Measurements from ENCODE around the gene LPGAT1. TPM values are rescaled to one million over a fixed set of nuclear protein-coding genes. Genes with fewer than 3 reads are reported as not detected.

Gene LPGAT1
- total and polyA plus RNA-seq, 3 donors from 2014 or later, result 43.0 to 70.5 (median 44.1) TPM

DNA sequence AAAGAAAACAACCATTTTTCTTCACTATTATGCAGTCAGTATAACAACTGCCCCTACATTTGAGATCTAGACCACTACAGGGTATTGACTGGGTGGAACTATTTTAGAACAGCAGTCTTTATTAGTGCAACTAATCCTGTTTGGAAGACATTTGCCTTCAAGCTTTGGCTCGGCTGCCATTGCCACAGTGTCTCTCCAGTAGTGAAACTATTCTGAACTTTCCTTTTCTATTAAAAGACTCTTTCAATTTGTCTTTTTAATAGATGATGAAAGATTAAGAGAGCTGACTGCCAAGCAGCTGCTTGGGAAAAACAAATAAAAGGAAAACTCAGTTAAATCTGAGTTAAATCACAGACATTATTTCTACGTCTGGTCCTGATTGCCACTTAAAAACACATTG is 49.3 kb downstream of the LPGAT1 start:
- H3K27me3 ChIP-seq, result no peaks in the 10 kb centered on the region
- H3K27ac ChIP-seq, result no peak overlapping the region
- DNase-seq, result no peak
- WGBS, 2 donors, result 51 to 60% methylated on average over 2 of the region's 2 CpGs
- intact Hi-C loops (cut with DNase I; ENCODE audit: low total_unique reads), result no loop called here
- no peak for TF ChIP-seq POLR2A (IDR thresholded peaks at IDR 0.05)
- TF ChIP-seq, protein P1, sequence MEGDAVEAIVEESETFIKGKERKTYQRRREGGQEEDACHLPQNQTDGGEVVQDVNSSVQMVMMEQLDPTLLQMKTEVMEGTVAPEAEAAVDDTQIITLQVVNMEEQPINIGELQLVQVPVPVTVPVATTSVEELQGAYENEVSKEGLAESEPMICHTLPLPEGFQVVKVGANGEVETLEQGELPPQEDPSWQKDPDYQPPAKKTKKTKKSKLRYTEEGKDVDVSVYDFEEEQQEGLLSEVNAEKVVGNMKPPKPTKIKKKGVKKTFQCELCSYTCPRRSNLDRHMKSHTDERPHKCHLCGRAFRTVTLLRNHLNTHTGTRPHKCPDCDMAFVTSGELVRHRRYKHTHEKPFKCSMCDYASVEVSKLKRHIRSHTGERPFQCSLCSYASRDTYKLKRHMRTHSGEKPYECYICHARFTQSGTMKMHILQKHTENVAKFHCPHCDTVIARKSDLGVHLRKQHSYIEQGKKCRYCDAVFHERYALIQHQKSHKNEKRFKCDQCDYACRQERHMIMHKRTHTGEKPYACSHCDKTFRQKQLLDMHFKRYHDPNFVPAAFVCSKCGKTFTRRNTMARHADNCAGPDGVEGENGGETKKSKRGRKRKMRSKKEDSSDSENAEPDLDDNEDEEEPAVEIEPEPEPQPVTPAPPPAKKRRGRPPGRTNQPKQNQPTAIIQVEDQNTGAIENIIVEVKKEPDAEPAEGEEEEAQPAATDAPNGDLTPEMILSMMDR (IDR thresholded peaks at IDR 0.05), result no peak
- H3K9me3 ChIP-seq, result no peaks in the 10 kb centered on the region
- H3K4me1 ChIP-seq, result no peaks in the 10 kb centered on the region
- no peaks in the 10 kb centered on the region for H3K36me3 ChIP-seq (ENCODE audit: low read depth, missing control alignments)
- no peak overlapping the region for H3K4me3 ChIP-seq

DNA sequence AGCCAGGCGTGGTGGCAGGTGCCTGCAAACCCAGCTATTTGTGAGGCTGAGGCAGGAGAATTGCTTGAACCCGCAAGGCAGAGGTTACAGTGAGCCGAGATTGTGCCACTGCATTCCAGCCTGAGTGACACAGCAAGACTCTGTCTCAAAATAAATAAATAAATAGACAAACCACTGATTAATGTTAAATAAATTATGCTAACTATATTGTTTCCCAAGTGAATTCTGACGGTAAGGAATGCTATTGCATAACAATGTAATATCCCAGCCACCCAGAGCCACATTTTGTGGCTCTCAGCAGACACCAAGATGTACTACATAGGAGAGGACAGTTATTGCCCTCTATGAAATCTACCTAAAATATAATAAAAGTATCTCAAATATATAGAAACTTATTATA is 55.4 kb downstream of the LPGAT1 start:
- WGBS, 2 donors, result 87 to 91% methylated on average over 4 of the region's 4 CpGs
- intact Hi-C loops (cut with DNase I; ENCODE audit: low total_unique reads), result no loop called here
- TF ChIP-seq, protein P1 (IDR thresholded peaks at IDR 0.05), result no peak
- no peak for TF ChIP-seq POLR2A (IDR thresholded peaks at IDR 0.05)
- DNase-seq, result no peak
- Histone ChIP-seq H3K4me3 (no peak overlapping the region), H3K4me1 (no peaks in the 10 kb centered on the region), H3K27ac (no peak overlapping the region), H3K9me3 (no peaks in the 10 kb centered on the region), H3K27me3 (no peaks in the 10 kb centered on the region), H3K36me3 (ENCODE audit: low read depth, missing control alignments) (no peaks in the 10 kb centered on the region)

DNA sequence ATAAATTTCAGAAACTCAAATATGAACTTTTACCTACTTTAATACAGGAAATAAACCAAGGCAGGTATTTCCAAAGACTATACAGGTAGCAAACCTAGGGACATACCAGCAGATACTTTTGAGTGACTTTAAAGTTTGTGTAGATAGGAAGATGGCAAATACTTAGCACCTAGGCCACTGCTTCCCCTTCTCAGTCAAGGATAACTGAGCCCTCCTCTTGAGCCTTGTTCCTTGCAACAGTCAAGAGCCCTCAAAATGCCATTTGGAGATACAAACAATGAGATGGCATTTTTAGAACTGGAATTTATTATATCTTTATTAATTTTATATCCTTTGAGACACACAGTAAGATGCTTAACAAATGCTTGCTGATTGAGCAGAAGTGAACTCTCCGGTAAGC is 65.9 kb downstream of the LPGAT1 start:
- H3K9me3 ChIP-seq, result no peaks in the 10 kb centered on the region
- H3K36me3 ChIP-seq (ENCODE audit: low read depth, missing control alignments), result no peaks in the 10 kb centered on the region
- no peak for DNase-seq
- intact Hi-C loops (cut with DNase I; ENCODE audit: low total_unique reads), result no loop called here
- no peaks in the 10 kb centered on the region for H3K27me3 ChIP-seq
- TF ChIP-seq, protein P1 (IDR thresholded peaks at IDR 0.05), result no peak
- TF ChIP-seq POLR2A (IDR thresholded peaks at IDR 0.05), result no peak
- no peak overlapping the region for H3K27ac ChIP-seq
- 84 to 95% methylated on average over 1 of the region's 1 CpG for WGBS, 2 donors
- H3K4me3 ChIP-seq, result no peak overlapping the region
- H3K4me1 ChIP-seq, result no peaks in the 10 kb centered on the region

DNA sequence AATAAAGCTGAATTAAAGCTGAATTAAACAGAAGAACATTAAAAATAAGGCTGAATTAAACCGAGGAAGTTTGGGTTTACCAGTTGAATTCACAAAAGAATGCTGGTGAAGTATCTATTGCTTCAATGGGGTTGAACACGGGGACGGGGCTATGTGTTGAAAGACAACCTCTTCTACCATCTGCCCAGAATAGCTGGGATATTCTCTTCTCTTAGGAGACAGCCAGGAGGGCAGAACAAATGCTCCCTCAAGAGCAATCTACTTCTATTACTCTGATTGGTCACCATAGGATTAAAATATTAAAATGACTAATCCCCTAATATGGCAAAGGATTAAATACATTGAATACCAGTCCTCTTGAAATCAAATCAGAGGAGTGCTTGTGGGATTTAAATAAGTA is 68.4 kb downstream of the LPGAT1 start:
- no peak for TF ChIP-seq POLR2A (IDR thresholded peaks at IDR 0.05)
- DNase-seq, result no peak
- H3K4me3 ChIP-seq, result no peak overlapping the region
- WGBS, 2 donors, result 89 to 94% methylated on average over 3 of the region's 3 CpGs
- no peak overlapping the region for H3K27ac ChIP-seq
- intact Hi-C loops (cut with DNase I; ENCODE audit: low total_unique reads), result no loop called here
- H3K9me3 ChIP-seq, result no peaks in the 10 kb centered on the region
- H3K36me3 ChIP-seq (ENCODE audit: low read depth, missing control alignments), result no peaks in the 10 kb centered on the region
- no peaks in the 10 kb centered on the region for H3K27me3 ChIP-seq
- H3K4me1 ChIP-seq, result no peaks in the 10 kb centered on the region

DNA sequence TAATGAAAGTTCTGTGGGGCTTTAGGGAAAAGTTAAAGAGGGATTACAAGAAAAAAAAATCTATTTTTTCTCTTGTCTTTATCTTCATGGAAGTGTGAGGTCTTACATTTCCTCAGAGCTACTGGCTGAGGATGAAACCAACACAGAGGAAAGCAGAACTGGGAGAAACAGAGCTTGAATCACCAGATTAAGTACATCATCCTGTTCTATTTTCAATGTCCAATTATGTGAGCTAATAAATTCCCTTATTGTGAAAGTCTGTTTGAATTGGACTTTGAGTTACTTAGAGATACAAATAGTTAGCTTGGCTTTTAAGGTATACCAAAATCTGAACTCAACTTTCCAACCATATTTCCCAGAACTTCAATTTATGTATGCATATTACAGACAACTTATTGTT is 69.2 kb downstream of the LPGAT1 start:
- Histone ChIP-seq H3K9me3 (no peaks in the 10 kb centered on the region), H3K4me1 (no peaks in the 10 kb centered on the region), H3K27me3 (no peaks in the 10 kb centered on the region), H3K27ac (no peak overlapping the region), H3K36me3 (ENCODE audit: low read depth, missing control alignments) (no peaks in the 10 kb centered on the region), H3K4me3 (no peak overlapping the region)
- TF ChIP-seq, protein P1 (IDR thresholded peaks at IDR 0.05), result no peak
- TF ChIP-seq POLR2A (IDR thresholded peaks at IDR 0.05), result no peak
- DNase-seq, result no peak
- intact Hi-C loops (cut with DNase I; ENCODE audit: low total_unique reads), result no loop called here
